Neural cell (in vitro differentiated cells): ENCODE data around the gene PLEKHH2. TPM values are rescaled to one million over a fixed set of nuclear protein-coding genes. Genes with fewer than 3 reads are reported as not detected.
"Not testable (repeated sequence)": the region's sequence is repeated elsewhere in the genome, so short reads cannot be mapped to it uniquely, and the experiment has no call there.

ENCODE experiments used
- H2AFZ ChIP-seq: fragments of 200-600, 300-800 bp; sonication (generic), shearing (Covaris generic); 2 replicates; pipeline ENCODE4 v1.6.0; 2014; ENCODE audit warnings: low read depth, mild to moderate bottlenecking, antibody characterized with exemption, low read length, moderate library complexity
- H3F3A ChIP-seq: fragments of 200-600 bp; shearing (Covaris generic); 2 replicates; pipeline ENCODE4 v1.6.1; 2016; ENCODE audit warnings: mild to moderate bottlenecking, moderate library complexity, mixed read lengths, antibody characterized with exemption, low read length; ENCODE audit not compliant: insufficient read depth, poor library complexity, severe bottlenecking
- H3K27ac ChIP-seq: fragments of 200-600, 300-800 bp; sonication (generic), shearing (Covaris generic); 2 replicates; pipeline ENCODE4 v1.5.1; 2014; ENCODE audit warnings: mild to moderate bottlenecking, low read length, moderate library complexity
- H3K27me3 ChIP-seq: fragments of 300-800, 200-600 bp; sonication (generic), shearing (Covaris generic); 2 replicates; pipeline ENCODE4 v1.6.0; 2014; ENCODE audit warnings: mild to moderate bottlenecking, low read depth, low read length, moderate library complexity; ENCODE audit not compliant: insufficient read depth
- H3K36me3 ChIP-seq: fragments of 300-800, 200-600 bp; sonication (generic), shearing (Covaris generic); 2 replicates; pipeline ENCODE4 v1.5.1; 2014; ENCODE audit warnings: mild to moderate bottlenecking, antibody characterized with exemption, low read length, moderate library complexity; ENCODE audit not compliant: insufficient read depth
- H3K4me2 ChIP-seq: fragments of 300-800, 200-600 bp; sonication (generic), shearing (Covaris generic); 2 replicates; pipeline ENCODE4 v1.6.0; 2014; ENCODE audit warnings: mild to moderate bottlenecking, low read length
- H3K4me3 ChIP-seq: fragments of 300-800, 200-600 bp; sonication (generic), shearing (Covaris generic); 2 replicates; pipeline ENCODE4 v1.5.1; 2014; ENCODE audit warnings: mild to moderate bottlenecking, low read length, moderate library complexity
- H3K79me2 ChIP-seq: fragments of 200-600 bp; shearing (Covaris generic); replicated peaks from 2 replicates; pipeline ENCODE4 v1.6.0; 2014; ENCODE audit warnings: mild to moderate bottlenecking, low read length, moderate library complexity; ENCODE audit not compliant: insufficient read depth
- H3K9ac ChIP-seq: fragments of 300-800, 200-600 bp; sonication (generic), shearing (Covaris generic); 2 replicates; pipeline ENCODE4 v1.6.1; 2016; ENCODE audit warnings: mild to moderate bottlenecking, low read length, mixed read lengths
- H3K9me2 ChIP-seq: fragments of 200-600 bp; shearing (Covaris generic); 2 replicates; pipeline ENCODE4 v1.6.1; 2016; ENCODE audit warnings: mild to moderate bottlenecking, low read length, mixed read lengths; ENCODE audit not compliant: insufficient read depth
- H3K9me3 ChIP-seq: fragments of 200-600, 300-800 bp; sonication (generic), shearing (Covaris generic); 2 replicates; pipeline ENCODE4 v1.6.1; 2016; ENCODE audit warnings: mild to moderate bottlenecking, mixed run types, low read length, moderate library complexity, mixed read lengths
- H4K20me1 ChIP-seq: fragments of 200-600 bp; shearing (Covaris generic); 2 replicates; pipeline ENCODE4 v1.6.1; 2016; ENCODE audit warnings: mild to moderate bottlenecking, mixed run types; ENCODE audit not compliant: insufficient read depth
- CTCF ChIP-seq: fragments of 450-650 bp; IDR thresholded peaks from 2 replicates; pipeline ENCODE4 v1.5.1; 2014; ENCODE audit warnings: antibody characterized with exemption, mild to moderate bottlenecking, moderate library complexity; ENCODE audit not compliant: poor library complexity, severe bottlenecking
- EP300 ChIP-seq: fragments of 450-650 bp; conservative IDR thresholded peaks from 2 replicates; pipeline ENCODE4 v1.6.1; 2014; ENCODE audit warnings: antibody characterized with exemption, mild to moderate bottlenecking, moderate library complexity; ENCODE audit not compliant: poor library complexity, severe bottlenecking
- EZH2 ChIP-seq: fragments of 200-600, 300-800 bp; shearing (Covaris generic), sonication (generic); IDR thresholded peaks from 2 replicates; pipeline ENCODE4 v1.6.1; 2014; ENCODE audit warnings: antibody characterized with exemption, low read length, borderline replicate concordance, mild to moderate bottlenecking; ENCODE audit not compliant: insufficient read depth, poor library complexity, severe bottlenecking
- MXI1 ChIP-seq: fragments of 450-650 bp; conservative IDR thresholded peaks from 2 replicates; pipeline ENCODE4 v1.6.1; 2014; ENCODE audit warnings: antibody characterized with exemption, mild to moderate bottlenecking; ENCODE audit not compliant: poor library complexity, severe bottlenecking
- POLR2AphosphoS5 ChIP-seq: IDR thresholded peaks from 2 replicates; pipeline ENCODE4 v1.6.1; 2012
- RAD21 ChIP-seq: fragments of 450-650 bp; conservative IDR thresholded peaks from 2 replicates; pipeline ENCODE4 v1.6.1; 2014; ENCODE audit warnings: antibody characterized with exemption, mild to moderate bottlenecking, moderate library complexity
- REST ChIP-seq: IDR thresholded peaks from 2 replicates; pipeline ENCODE4 v1.6.1; 2012; ENCODE audit warnings: borderline replicate concordance
- SMC3 ChIP-seq: fragments of 450-650 bp; conservative IDR thresholded peaks from 2 replicates; pipeline ENCODE4 v1.6.1; 2014; ENCODE audit warnings: antibody characterized with exemption, mild to moderate bottlenecking, moderate library complexity; ENCODE audit not compliant: poor library complexity
- TAF1 ChIP-seq: IDR thresholded peaks from 2 replicates; pipeline ENCODE4 v1.6.1; 2012; ENCODE audit warnings: low read depth
- polyA plus RNA-seq: library from polyadenylated mRNA; depleted of rRNA; stranded (reverse); fragments of >200 nt; gene quantifications from 2 replicates; pipeline ENCODE4 v1.2.3, GENCODE V29; 2014

PLEKHH2 gene
- polyA plus RNA-seq, 1 donor from 2014 or later = 0.50 TPM

- H3K36me3 ChIP-seq = no peaks in the 10 kb centered on the region
- H3F3A ChIP-seq = no peaks in the 10 kb centered on the region
- no peak overlapping the region for H3K4me2 ChIP-seq
- no peaks in the 10 kb centered on the region for H3K9me2 ChIP-seq
- TF ChIP-seq MXI1 (no peak), CTCF (no peak), SMC3 (no peak)
- no peak overlapping the region for H3K27ac ChIP-seq
- no peak overlapping the region for H3K9ac ChIP-seq
- no peak overlapping the region for H2AFZ ChIP-seq
- no peak overlapping the region for H3K4me3 ChIP-seq
- H3K9me3 ChIP-seq = no peaks in the 10 kb centered on the region
- H3K79me2 ChIP-seq = no peaks in the 10 kb centered on the region
- H4K20me1 ChIP-seq = no peaks in the 10 kb centered on the region
- H3K27me3 ChIP-seq = no peaks in the 10 kb centered on the region
Observed at GRCh38 chr2:43689999-43690398, 52.9 kb downstream of the PLEKHH2 start.

- H3K4me2 ChIP-seq = no peak overlapping the region
- no peaks in the 10 kb centered on the region for H4K20me1 ChIP-seq
- H3K9me2 ChIP-seq = no peaks in the 10 kb centered on the region
- no peaks in the 10 kb centered on the region for H3K79me2 ChIP-seq
- H3K27me3 ChIP-seq = no peaks in the 10 kb centered on the region
- no peak overlapping the region for H3K9ac ChIP-seq
- TF ChIP-seq CTCF = no peak
- TF ChIP-seq TAF1 = no peak
- no peak for TF ChIP-seq RAD21
- TF ChIP-seq MXI1 = no peak
- no peak for TF ChIP-seq POLR2AphosphoS5
- TF ChIP-seq SMC3 = no peak
- TF ChIP-seq EZH2 = no peak
- TF ChIP-seq EP300 = no peak
- no peak for TF ChIP-seq REST
- H3K4me3 ChIP-seq = no peak overlapping the region
- no peaks in the 10 kb centered on the region for H3F3A ChIP-seq
- no peak overlapping the region for H3K27ac ChIP-seq
- no peaks in the 10 kb centered on the region for H3K9me3 ChIP-seq
- no peaks in the 10 kb centered on the region for H3K36me3 ChIP-seq
- no peak overlapping the region for H2AFZ ChIP-seq
Observed at GRCh38 chr2:43692428-43692994, 55.5 kb downstream of the PLEKHH2 start.

DNA sequence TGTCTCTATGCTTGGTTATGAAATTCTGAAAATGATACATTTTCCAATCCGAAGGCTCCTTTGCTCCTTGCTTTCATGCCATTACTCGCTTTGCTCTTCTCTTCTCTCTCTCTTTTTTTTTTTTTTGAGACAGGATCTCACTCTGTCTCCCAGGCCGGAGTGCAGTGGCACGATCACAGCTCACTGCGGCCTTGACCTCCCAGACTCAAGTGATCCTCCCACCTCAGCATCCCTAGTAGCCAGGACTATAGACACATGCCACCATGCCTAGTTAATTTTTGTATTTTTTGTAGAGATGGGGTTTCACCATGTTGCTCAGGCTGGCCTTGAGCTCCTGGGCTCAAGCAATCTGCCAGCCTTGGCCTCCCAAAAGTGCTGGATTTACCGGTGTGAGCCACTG is 61.1 kb downstream of the PLEKHH2 start:
- not testable (repeated sequence) for H3K9ac ChIP-seq, H2AFZ ChIP-seq, H3K4me2 ChIP-seq, H4K20me1 ChIP-seq, H3K79me2 ChIP-seq, H3K9me2 ChIP-seq, H3K4me3 ChIP-seq, H3K36me3 ChIP-seq, H3F3A ChIP-seq, H3K27me3 ChIP-seq, H3K27ac ChIP-seq, H3K9me3 ChIP-seq
